22Rv1 (cell line): ENCODE data around the gene KRT38.

ENCODE experiments used
- ZFX ChIP-seq: fragments of 450-650 bp; IDR thresholded peaks from 2 replicates; pipeline ENCODE4 v1.6.1; 2017; ENCODE audit warnings: antibody characterized with exemption, borderline replicate concordance
- TF ChIP-seq, protein P1 (sequence below): fragments of 450-650 bp; IDR thresholded peaks from 2 replicates; pipeline ENCODE4 v1.5.1; 2017; ENCODE audit warnings: mild to moderate bottlenecking

DNA sequence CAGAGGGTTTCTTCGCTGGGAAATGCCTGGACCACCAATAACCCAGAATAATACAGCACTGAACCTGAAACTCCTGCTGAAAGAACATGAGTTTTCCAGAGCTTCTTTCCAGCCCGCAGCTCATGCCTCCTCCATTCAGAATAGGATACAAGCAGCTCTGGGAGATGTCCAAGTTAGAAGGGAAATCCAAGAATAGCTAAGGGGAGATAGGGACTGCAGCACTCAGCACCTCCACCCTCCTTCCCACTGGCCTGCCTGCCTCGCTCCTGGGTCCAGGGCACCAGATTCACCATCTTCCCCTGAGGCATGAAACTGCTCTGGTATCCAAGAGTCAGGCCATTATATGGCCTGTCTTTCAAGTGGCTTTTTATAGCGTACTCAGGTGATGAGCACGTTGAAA lies 47.5 kb downstream of the KRT38 start:
- TF ChIP-seq, protein P1, sequence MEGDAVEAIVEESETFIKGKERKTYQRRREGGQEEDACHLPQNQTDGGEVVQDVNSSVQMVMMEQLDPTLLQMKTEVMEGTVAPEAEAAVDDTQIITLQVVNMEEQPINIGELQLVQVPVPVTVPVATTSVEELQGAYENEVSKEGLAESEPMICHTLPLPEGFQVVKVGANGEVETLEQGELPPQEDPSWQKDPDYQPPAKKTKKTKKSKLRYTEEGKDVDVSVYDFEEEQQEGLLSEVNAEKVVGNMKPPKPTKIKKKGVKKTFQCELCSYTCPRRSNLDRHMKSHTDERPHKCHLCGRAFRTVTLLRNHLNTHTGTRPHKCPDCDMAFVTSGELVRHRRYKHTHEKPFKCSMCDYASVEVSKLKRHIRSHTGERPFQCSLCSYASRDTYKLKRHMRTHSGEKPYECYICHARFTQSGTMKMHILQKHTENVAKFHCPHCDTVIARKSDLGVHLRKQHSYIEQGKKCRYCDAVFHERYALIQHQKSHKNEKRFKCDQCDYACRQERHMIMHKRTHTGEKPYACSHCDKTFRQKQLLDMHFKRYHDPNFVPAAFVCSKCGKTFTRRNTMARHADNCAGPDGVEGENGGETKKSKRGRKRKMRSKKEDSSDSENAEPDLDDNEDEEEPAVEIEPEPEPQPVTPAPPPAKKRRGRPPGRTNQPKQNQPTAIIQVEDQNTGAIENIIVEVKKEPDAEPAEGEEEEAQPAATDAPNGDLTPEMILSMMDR, result no peak
- no peak for TF ChIP-seq ZFX
